Activated CD4-positive, CD25-positive, alpha-beta regulatory T cell (primary cell): ENCODE measurements around the gene SLCO6A1.

Source experiments
- DNase-seq, 4 experiments: peaks; one replicate each; lab custom pipeline; 2025; lab: John Stamatoyannopoulos, UW

SLCO6A1 gene

GRCh38 chr5:102453716-102454115 is 45.1 kb downstream of the SLCO6A1 start:
- no peak for DNase-seq

- no peak for DNase-seq
Observed at GRCh38 chr5:102451082-102451481, 47.7 kb downstream of the SLCO6A1 start.

- no peak for DNase-seq
Observed at GRCh38 chr5:102450313-102450990, 48.3 kb downstream of the SLCO6A1 start.

GRCh38 chr5:102433473-102433872 is 65.3 kb downstream of the SLCO6A1 start:
- no peak for DNase-seq

- DNase-seq = no peak
Observed at GRCh38 chr5:102421647-102422046, 77.2 kb downstream of the SLCO6A1 start.

- DNase-seq = no peak
Observed at GRCh38 chr5:102418531-102418930, 80.3 kb downstream of the SLCO6A1 start.

GRCh38 chr5:102414448-102414847 is 84.4 kb downstream of the SLCO6A1 start:
- no peak for DNase-seq

GRCh38 chr5:102388235-102388634 is 110.6 kb downstream of the SLCO6A1 start:
- no peak for DNase-seq

- no peak for DNase-seq
Observed at GRCh38 chr5:102385365-102385764, 113.4 kb downstream of the SLCO6A1 start.

GRCh38 chr5:102380174-102380573 is 118.6 kb downstream of the SLCO6A1 start:
- no peak for DNase-seq

- no peak for DNase-seq
Observed at GRCh38 chr5:102375876-102376275, 122.9 kb downstream of the SLCO6A1 start.

GRCh38 chr5:102375272-102375671 is 123.5 kb downstream of the SLCO6A1 start:
- no peak for DNase-seq

- DNase-seq = no peak
Observed at GRCh38 chr5:102368392-102368791, 130.4 kb downstream of the SLCO6A1 start.

- DNase-seq = no peak
Observed at GRCh38 chr5:102341681-102342288, 157.0 kb downstream of the SLCO6A1 start.

GRCh38 chr5:102324714-102325113 is 174.1 kb downstream of the SLCO6A1 start:
- no peak for DNase-seq
